ENCODE measurements around the gene EVA1A.

EVA1A gene

GRCh38 chr2:75447176-75447575, 113.6 kb downstream of the EVA1A start:
- DNase-seq (ENCODE audit: low spot score) = no peak
